ENCODE measurements around the gene EVC.

Gene EVC

GRCh38 chr4:5781691-5782090, 70.7 kb downstream of the EVC start:
- DNase-seq (ENCODE audit: low spot score) = no peak

GRCh38 chr4:5782829-5783476, 72.0 kb downstream of the EVC start:
- DNase-seq (ENCODE audit: low spot score) = no peak
- TF ChIP-seq CTCF (IDR thresholded peaks at IDR 0.05; ENCODE audit: extremely low read depth, missing control alignments) = no peak

More at GRCh38 chr4:5781691-5782090, 70.7 kb downstream of the EVC start:
- TF ChIP-seq CTCF (IDR thresholded peaks at IDR 0.05; ENCODE audit: extremely low read depth, missing control alignments) = no peak

- TF ChIP-seq CTCF (IDR thresholded peaks at IDR 0.05; ENCODE audit: extremely low read depth, missing control alignments) = no peak
- no peak for DNase-seq (ENCODE audit: low spot score)
Observed at GRCh38 chr4:5783486-5783885, 72.5 kb downstream of the EVC start.

GRCh38 chr4:5784021-5784420, 73.0 kb downstream of the EVC start:
- no peak for DNase-seq (ENCODE audit: low spot score)
- no peak for TF ChIP-seq CTCF (IDR thresholded peaks at IDR 0.05; ENCODE audit: extremely low read depth, missing control alignments)

- no peak for TF ChIP-seq CTCF (IDR thresholded peaks at IDR 0.05; ENCODE audit: extremely low read depth, missing control alignments)
- DNase-seq (ENCODE audit: low spot score) = no peak
Observed at GRCh38 chr4:5784960-5785611, 74.1 kb downstream of the EVC start.

GRCh38 chr4:5785806-5786680, 75.0 kb downstream of the EVC start:
- no peak for DNase-seq (ENCODE audit: low spot score)

More at GRCh38 chr4:5785806-5786680, 75.0 kb downstream of the EVC start:
- no peak for TF ChIP-seq CTCF (IDR thresholded peaks at IDR 0.05; ENCODE audit: extremely low read depth, missing control alignments)

All from GM20000 (cell line).